GM18951 (cell line): ENCODE measurements around the gene CATSPER4.

Experiments used
- POLR2A ChIP-seq: IDR thresholded peaks from 4 replicates; pipeline ENCODE4 v1.6.1; 2011; ENCODE audit warnings: mild to moderate bottlenecking; ENCODE audit not compliant: insufficient read length, insufficient read depth; ENCODE audit errors: extremely low read depth
- in situ Hi-C: fragments of 300-500 bp; cut with MboI; formaldehyde crosslinking; loops from one replicate; pipeline ENCODE4 v1.12.0; 2022; ENCODE audit warnings: low sequenced_read_pairs, mixed read lengths, inconsistent platforms; ENCODE audit not compliant: unreplicated experiment

Gene CATSPER4

GRCh38 chr1:26195805-26196204 lies 5.4 kb downstream of the CATSPER4 start:
- TF ChIP-seq POLR2A: no peak
- in situ Hi-C loops: no loop called here

- TF ChIP-seq POLR2A: no peak
- in situ Hi-C loops: no loop called here
Measured at GRCh38 chr1:26197301-26197700, 6.9 kb downstream of the CATSPER4 start.

- TF ChIP-seq POLR2A: no peak
Measured at GRCh38 chr1:26197813-26198212, 7.4 kb downstream of the CATSPER4 start.

GRCh38 chr1:26200413-26200812 lies 10.0 kb downstream of the CATSPER4 start:
- in situ Hi-C loops: no loop called here
- no peak for TF ChIP-seq POLR2A

More at GRCh38 chr1:26197813-26198212, 7.4 kb downstream of the CATSPER4 start:
- in situ Hi-C loops: no loop called here

- no peak for TF ChIP-seq POLR2A
Measured at GRCh38 chr1:26203642-26204318, 13.4 kb downstream of the CATSPER4 start.

GRCh38 chr1:26210147-26210870 lies 19.9 kb downstream of the CATSPER4 start:
- TF ChIP-seq POLR2A: no peak
- in situ Hi-C loops: no loop called here

More at GRCh38 chr1:26203642-26204318, 13.4 kb downstream of the CATSPER4 start:
- in situ Hi-C loops: no loop called here

GRCh38 chr1:26212726-26213125 lies 22.3 kb downstream of the CATSPER4 start:
- in situ Hi-C loops: no loop called here

GRCh38 chr1:26213335-26213905 lies 23.0 kb downstream of the CATSPER4 start:
- TF ChIP-seq POLR2A: no peak
- in situ Hi-C loops: no loop called here

More at GRCh38 chr1:26212726-26213125, 22.3 kb downstream of the CATSPER4 start:
- no peak for TF ChIP-seq POLR2A

- no peak for TF ChIP-seq POLR2A
- in situ Hi-C loops: no loop called here
Measured at GRCh38 chr1:26215246-26215645, 24.8 kb downstream of the CATSPER4 start.

- in situ Hi-C loops: no loop called here
- TF ChIP-seq POLR2A: no peak
Measured at GRCh38 chr1:26218906-26219494, 28.6 kb downstream of the CATSPER4 start.

- in situ Hi-C loops: no loop called here
- TF ChIP-seq POLR2A: no peak
Measured at GRCh38 chr1:26220199-26220912, 30.0 kb downstream of the CATSPER4 start.

- in situ Hi-C loops: no loop called here
- TF ChIP-seq POLR2A: no peak
Measured at GRCh38 chr1:26221094-26221493, 30.7 kb downstream of the CATSPER4 start.

GRCh38 chr1:26224606-26225005 lies 34.2 kb downstream of the CATSPER4 start:
- in situ Hi-C loops: no loop called here
- TF ChIP-seq POLR2A: no peak
